GM21717 (cell line): ENCODE data around the gene MUC13.

ENCODE experiments used
- ATAC-seq: cut with Tn5 transposase; IDR thresholded peaks from one replicate; pipeline ENCODE4 v1.9.1; 2021; ENCODE audit warnings: mild to moderate bottlenecking, moderate library complexity; ENCODE audit not compliant: unreplicated experiment

MUC13 gene

DNA sequence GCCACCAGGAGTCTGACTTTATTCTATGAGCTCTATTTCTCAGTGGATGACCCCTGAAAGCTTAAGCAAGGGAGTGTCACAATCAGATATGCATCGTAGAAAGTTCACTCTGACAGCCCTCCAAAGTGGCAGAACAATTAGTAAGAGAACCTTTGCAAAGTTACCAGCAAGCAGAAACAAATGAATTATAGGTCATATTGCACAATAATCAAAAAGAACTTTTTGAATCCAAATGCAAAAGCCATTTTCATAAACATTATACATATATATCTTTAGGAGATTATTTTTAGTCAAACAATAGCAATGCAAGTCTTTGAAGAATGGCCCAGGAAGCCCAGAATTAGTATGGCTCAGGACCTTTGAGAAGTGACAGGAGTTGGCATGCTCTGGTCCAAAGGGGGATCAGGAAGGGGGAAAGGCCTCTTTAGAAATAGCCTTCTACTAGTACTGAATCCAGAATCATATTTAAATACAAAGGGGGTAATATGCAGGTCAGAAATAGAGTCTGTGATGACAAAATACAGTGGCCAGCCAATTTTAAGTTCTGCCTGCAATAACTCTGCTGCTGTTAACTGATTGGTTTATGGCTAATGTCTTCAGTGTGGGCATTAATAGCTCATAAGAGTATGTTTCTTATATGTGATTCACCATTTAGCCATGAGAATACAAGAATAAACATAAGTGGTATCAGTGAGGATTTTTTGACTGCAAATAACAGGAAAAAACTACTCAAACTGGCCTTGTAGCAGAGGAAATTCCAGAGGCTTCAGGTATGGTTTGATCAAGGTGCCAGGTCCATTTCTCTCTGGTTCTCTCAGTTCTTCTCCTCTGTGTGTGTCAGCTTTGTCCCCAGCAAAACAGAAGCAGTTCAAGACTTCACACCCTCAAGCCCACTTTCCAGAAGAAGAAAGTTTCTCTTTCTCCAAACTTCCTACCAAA, 30.4 kb downstream of the MUC13 start:
- ATAC-seq: no peak

DNA sequence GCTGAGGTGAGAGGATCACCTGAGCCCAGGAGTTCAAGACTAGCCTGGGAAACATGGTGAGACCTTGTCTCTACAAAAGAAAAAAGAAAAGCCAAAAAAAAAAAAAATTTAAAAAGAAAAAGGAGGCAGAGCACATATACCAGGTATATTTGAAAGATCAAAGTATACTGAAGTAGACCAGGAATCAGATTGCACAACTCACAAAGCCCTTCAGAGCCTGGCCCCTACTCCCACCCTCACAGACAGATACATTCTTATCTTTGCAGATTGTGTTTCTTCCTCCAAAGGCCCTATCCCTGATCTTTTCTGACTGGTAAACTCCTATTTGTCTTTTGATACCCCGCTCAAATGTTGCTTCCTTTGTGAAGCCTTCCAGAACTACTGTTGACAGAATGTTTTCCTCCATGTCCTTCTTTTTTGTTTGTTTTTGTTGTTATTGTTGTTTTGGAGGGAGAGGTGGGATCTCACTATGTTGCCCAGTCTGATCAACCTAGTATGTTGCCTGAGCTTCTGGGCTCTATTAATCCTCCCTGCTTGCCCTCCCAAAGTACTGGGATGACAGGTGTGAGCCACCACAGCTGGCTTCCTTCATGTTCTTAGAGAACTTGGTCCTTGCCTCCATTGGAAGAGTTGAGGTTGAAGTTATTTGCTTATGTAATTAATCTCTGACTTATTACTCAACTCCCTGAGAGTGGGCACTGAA, 37.6 kb downstream of the MUC13 start:
- no peak for ATAC-seq

DNA sequence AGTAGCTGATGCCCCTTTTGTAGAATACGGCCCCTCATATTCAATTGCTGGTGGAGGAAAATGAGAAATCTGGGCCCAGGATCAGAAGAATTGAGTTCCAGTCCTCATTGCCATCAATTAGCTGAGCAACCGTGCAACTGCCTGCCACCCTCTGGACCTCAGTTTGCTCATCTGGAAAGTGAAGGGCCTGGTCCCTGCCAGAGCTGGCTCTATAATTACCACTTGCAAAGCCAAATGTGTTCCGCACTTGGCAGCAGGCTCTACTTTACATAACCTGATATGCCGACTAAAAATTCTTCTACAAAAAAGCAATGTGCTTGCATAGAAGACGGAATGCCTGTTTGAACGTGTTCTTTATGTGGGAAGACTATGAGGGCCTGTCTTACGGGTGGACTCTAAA, 38.8 kb downstream of the MUC13 start:
- ATAC-seq: no peak

DNA sequence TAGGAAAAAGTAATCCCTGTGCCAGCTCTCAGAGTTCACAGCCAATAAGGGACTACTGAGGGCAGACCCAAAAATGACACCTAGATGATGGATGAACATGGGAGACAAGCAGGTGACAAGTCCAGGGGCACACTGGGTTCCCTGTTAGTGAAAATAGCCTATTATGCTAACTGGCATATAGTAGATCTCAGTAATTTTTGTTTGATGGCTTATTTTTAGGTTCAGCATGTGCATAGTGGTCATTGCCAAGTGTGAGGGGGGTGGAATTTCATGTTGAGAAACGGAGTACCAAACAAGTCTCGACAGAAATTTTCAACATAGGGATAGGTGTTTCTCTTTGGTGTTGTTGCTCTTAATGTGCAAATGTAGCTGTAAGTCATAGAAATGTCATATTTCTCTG, 41.0 kb downstream of the MUC13 start:
- no peak for ATAC-seq

DNA sequence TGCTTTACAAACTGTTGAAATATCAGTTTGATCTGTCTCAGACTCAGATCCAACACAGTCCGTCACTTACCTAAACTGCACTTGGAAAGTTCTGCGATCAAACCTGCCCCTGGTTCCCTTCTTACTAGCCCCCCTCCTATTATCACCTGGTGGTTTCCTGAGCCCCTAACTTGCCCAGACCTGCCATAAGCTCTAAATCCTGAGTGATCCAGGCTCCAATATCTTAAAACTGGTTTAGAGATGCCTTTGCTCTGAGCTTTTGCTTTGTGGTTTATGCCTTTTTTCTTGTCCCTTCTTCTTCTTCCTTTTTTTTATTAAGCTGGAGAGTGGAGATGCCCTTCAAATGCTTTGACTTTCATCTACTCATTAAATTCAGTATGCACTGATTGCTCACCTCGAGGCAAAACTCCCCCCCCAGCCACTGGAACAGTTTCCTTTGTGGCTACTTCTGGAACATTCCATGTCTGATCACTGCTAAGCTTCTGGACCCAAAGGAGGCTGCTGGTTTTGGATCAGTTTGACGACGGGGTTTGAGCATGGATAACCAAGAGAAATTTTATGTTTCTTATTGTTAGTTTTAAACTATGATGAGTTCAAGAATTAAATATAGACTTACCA, 43.9 kb downstream of the MUC13 start:
- no peak for ATAC-seq

DNA sequence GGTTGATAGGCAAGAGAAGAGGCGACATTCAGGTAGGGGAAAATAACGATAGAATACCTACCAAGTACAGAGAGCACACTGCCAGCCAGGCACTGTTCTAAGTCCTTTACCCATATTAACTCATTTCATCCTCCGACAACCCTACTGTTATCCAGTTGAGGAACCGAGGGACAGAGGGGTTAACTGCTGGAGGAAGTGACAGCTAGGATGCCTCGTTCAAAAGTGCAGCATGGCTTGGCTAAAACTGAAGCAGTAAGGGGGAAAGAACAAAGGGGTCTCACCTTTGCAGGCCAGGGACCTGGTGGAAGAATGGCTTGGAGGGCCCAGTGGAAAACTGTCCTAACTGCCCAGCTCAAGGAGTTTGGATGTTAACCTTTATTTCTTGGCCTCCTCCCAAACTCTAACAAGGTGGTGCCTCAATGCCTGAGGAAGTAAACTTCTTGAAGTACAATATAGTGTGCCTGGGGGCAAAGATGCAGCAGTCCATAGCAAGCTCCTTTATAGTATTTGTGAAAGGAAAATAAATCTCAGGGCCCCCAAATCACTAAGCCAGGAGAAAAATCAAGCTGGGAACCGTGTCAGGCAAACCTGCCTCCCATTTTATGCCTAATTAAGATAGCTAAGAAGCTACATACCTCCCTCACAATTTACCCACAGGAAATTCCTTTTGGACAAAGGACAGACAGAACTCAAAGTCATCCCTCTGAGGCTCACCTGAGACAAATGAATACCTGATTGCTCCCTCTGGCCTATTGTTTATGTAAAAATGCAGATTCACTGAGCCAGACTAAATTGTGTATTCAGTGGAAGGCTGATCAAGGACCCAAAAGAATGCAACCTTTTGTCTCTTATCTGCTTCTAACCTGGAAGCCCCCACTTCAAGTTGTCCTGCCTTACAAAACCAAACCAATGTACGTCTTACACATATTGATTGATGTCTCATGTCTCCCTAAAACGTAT, 45.8 kb downstream of the MUC13 start:
- no peak for ATAC-seq

DNA sequence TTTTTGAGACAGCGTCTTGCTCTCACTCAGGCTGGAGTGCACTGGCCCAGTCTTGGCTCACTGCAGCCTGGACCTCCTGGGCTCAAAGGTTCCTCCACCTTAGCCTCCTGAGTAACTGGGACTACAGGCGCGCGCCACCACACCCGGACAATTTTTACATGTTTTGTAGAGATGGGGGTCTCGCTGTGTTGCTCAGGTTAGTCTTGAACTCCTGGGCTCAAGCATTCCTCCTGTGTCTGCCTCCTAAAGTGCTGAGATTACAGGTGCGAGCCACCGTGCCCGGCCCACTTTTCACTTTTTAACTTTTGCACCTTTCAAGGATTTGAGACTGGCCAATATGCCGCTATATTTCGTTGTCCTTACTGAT, 46.6 kb downstream of the MUC13 start:
- no peak for ATAC-seq

DNA sequence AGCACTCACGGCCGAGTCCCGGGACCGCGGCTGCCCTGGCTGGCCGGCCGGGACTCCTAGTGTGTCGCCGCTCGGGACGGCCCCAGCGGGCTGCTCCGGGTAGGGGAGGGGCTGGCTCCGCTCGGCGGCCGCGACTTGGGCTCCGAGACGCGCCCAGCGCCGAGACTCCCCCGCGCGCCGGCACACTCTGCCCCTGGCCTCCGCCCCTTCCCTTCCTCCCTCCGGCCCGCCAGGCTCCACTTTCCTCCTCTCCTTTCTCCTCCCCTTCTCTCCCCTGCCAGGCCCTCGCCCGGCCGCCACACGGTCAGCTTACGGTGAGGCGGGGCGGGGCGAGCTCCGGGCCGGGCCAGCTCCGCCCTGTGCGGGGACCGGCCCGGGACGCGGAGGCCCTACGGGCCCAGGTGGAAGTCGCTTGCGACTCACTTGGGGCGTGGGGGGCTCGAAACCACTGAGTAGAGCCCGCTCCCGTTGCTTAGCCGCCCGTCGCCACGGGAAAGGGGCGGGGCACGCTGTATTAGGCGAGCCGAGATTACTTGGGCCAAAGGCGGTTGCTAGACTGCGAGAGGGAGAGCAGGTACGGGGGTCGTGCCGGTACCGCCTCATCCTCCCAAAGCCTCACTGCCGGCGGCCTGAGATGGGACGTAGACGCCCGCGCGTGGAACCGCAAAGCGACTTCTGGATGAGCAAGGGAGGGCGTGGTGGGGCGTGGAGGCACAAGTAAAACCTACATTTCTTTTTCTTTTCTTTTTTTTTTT, 47.2 kb downstream of the MUC13 start, which contains the start of gene ITGB5:
TSS of gene ITGB5 (minus strand) at position 189 of the 755 bp plus-strand sequence. CDS start 365 bp downstream, outside the sequence.
- ATAC-seq: peak; percentile 53

DNA sequence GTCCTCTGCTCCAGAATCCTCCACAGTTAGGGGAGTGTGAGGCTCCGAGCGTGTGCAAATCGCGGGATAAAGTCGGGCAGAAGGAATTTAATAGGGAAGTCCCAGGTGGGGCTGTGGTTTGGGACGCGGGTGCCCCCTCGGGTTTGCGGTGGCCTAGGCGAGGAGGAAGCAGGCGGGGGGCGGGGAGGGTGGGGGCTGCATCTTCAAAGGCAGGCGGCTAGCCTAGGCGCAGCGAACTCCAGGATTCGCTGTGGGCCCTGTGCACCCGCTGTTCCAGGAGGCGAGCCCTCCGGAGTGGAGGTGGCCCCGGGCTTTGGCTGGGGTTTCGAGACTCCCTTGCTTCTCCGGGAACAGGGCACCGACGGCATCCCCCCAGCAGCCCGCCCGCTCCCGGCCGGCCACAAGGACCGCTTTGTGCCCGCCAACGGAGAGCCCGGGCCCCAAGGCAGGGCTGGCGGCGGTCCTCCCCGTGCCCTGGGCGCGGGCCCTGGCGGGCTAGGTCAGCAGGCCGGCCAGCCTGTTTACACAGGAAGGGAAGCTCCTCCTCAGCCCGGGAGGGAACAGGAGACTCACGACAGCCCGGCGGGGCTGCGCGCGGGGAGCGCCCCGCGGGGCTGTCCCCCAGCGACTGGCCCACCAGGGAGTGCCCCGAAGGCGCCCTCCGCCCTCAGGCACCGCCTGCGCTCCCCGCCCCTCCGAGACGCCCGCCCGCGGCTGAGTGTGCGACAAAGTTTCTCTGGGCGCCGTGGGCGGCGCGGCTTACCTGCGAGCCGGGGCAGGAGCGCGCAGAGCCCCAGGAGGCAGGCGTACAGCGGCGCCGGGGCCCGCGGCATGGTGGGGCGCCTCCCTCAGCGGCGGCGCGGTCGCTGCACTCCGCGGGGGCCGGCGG, 48.1 kb downstream of the MUC13 start:
- ATAC-seq: peak; percentile 37

DNA sequence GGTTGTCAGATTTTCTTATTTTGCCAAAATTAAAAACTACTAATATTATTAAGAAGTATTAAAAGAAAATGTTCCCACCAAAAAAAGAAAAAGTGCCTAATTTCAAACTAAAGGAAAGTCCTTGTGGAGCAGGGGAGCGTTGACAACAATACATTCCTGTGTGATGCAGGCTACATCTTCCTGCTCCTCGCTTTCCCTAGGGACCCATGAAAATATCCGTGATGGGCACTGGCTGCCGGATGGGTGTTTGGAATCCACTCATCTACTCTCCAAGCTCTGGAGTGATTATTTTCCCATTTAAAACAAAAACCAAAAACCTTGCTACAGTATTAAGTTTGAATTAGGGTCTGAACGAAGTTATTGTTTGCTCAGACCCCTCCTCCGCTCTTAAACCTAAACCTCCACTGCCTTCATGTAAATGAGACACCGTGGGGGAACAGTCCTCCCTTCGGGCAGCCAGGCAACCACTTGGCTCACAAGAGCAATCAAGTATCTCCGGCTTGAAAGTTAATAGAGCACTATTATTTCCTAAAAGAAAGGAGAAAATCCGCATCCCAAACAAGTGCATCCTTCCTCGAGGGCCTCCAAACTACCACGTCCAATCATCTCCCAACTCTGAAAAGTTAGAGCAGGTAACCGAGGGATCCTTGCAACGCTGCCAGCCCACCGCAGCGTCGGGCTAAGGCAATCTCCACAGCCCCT, 48.9 kb downstream of the MUC13 start:
- ATAC-seq: no peak

DNA sequence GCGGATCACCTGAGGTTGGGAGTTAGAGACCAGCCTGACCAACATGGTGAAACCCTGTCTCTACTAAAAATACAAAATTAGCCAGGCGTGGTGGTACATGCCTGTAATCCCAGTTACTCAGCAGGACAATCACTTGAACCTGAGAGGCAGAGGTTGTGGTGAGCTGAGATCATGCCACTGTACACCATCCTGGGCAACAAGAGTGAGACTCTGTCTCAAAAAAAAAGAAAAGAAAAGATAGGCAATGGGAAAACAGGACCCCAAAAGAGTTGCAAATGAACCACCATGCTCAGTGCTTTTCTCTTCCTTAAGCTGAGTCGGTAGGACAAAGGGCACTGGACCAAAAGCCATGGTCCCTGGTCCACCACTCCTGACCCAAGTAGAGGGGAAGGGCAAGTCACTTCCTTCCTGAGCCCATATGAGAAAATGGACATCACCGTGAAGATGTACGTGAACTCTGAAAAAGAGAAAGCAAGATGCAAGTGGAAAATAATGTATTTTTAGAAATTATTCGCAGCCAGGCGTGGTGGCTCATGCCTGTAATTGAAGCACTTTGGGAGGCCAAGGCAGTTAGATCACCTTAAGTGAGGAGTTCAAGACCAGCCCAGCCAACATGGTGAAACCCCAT, 50.0 kb downstream of the MUC13 start:
- no peak for ATAC-seq

DNA sequence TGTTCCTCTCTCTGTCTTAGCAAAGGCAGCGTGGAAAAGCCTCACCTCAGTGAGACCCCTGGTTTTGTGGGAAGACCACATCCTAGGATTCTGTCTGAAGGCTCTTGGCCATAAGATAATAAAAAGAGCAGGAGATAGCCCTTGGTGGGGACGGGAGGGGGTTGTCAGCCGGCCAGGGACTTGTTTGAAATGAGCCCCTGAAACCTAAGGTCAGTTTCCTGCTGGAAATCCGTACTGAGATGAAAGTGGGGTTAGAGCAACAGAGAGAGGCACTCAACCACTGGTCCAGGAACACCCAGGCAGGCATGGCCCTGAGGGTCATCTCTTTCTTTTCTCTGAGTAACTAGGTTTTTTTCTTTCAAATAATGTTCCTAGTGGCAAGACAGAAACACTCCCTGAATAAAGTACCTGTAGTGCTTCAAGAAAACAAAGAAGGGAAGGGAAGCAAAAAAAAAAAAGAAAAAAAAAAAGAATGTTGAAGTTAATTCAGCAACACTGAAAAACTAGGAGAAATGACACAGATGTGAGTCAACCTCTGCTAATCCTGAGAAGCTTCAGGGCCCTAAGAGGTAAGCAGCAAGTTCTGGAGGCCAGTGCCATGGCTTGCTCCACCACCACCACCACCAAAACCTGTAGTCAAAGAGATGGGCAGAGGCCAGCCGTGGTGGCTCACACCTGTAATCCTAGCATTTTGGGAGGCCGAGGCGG, 50.6 kb downstream of the MUC13 start:
- ATAC-seq: no peak

DNA sequence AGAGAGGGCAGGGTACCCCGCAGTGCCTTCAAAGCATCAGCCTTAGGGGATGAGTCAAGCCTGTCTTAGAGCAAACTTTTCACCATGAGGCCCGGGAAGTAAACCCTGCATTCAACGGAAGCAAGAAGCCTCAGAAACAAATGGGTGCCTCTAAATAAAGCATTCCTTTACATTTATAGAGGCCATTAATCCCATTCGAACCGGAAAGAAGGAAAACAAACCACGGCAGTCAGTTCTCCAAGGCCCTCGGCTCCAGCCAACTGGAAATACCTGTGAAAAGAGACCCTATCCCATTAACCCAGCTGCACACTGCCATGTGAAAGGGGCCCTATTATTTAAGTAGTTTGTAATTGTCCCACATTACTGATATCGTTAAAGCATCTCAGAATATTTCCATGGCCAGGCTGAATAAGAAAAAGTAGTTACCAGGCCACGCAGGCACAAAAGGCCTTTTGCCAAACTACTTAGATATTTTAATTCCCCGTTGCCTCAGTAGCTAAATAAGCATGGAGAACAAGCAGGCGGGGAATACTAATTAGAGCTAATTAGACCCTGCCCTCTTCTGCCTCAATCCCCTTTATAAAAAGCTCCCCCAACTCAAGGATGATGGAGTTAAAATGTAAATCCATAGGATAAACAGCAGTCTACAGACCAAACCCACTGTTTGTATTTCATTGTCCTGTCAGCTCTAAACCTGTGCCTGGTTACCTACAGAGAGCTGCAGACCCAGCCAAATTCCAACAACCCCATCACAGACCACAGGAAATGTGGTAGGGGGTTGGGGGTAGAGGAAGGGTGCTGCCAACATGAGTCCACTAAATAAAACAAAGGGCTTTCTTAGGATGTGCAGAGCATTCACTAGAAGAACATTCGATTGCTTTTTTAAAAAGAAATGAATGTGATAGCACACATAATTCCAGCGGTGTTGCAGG, 51.5 kb downstream of the MUC13 start:
- no peak for ATAC-seq

DNA sequence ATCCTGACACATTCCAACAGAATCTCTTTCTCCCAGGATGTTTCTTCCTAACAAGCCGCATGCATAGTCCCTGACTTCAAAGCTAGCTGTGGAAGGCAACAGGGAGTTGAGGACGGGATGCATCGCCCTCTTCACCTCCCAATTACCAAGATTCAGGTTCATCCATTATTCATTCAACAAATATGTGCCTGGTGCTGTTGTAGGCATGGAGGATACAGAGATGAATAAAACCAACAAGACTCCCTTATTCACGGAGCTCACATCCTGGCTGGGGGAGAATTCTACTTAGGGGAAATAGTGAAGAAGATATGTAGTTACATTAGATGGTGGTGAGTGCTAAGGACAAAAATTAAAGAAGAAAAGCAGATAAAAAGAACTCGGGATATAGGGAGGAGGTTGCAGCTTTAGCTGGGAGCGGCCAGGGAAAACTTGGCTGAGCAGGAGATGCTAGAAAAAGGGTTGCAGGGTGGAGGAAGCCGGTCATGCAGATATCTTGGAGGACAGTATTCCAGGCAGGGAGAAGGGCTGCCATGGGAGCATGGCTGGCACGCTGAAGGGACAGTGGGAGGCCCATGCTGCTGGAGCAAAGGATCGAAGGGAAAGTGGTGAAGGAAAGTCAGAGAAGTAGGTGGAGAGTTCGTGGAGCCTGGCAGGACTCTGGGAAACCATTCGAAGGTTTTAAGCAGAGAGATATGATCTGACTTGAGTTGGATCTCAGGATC, 52.4 kb downstream of the MUC13 start:
- ATAC-seq: no peak

DNA sequence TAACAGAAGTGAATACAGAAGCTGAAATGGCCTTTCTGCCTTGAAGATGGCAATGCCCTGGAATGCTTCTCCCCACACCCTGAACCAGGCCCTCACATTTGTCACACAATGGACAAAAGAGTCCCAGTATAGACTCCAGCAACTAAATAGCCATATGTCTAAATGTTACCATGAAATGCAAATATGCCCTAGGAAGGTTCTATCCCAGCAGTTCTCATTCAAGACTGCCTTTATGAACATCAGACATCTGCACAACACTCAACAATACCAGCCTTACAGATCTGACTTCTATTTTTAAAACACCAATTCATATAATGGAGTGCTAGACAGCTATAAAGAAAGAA, 55.2 kb downstream of the MUC13 start:
- ATAC-seq: no peak
